AG10803 (cell line): ENCODE data around the gene VARS2.
"Not testable (repeated sequence)": the region's sequence is repeated elsewhere in the genome, so short reads cannot be mapped to it uniquely, and the experiment has no call there.

Experiments
- DNase-seq: peaks from one replicate; pipeline ENCODE4 v3.0.0; 2010; ENCODE audit warnings: low read depth
- H3K4me3 ChIP-seq: 2 replicates; pipeline ENCODE4 v1.5.1; 2011; ENCODE audit warnings: mild to moderate bottlenecking, low read length, control low read depth
- TF ChIP-seq, protein P1 (sequence below): conservative IDR thresholded peaks from 2 replicates; pipeline ENCODE4 v1.5.1; 2011; ENCODE audit warnings: mild to moderate bottlenecking, low read length, control low read depth, inconsistent platforms

The VARS2 gene

DNA sequence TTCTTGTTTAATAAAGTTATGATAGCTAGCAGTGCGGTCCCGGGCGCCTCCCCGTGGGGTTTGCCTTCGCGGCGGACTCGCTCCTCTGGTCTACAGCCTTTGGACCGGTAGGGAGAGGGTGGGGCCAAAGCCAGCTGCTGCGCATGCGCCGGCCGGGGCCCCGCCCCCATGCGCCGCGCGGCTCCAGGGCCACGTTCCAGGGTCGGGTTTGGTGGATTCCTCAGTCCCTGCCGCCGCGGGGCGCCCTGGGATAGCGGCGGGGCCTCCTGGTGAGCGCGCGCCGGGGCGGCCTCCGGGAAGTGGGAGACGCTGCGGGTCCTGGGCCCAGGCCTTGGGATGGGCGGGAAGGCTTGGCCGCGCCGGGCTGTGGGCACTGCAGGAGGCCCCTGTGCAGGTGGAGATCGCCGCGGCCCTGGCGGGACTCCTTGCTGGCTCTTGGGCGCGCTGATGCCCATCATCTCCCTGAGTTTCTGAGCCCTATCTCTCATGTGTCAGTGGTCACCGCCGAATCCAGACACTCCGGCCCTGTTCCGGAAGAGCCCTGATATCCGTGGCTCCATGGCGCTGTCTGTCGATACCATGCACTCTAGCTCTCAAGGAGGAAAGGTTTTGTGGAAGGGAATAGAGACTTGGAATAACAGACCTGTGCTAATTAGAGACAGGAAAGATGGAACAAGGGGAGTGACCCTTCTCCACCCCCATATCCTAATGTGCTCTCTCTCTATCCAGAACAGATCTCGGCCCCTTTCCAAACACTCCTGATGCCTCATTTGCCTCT lies at the start of gene VARS2:
Gene VARS2, plus strand, starts transcription at position 163 of the 778 bp plus-strand sequence. Its CDS starts 599 bp downstream, at position 762.
- TF ChIP-seq, protein P1, sequence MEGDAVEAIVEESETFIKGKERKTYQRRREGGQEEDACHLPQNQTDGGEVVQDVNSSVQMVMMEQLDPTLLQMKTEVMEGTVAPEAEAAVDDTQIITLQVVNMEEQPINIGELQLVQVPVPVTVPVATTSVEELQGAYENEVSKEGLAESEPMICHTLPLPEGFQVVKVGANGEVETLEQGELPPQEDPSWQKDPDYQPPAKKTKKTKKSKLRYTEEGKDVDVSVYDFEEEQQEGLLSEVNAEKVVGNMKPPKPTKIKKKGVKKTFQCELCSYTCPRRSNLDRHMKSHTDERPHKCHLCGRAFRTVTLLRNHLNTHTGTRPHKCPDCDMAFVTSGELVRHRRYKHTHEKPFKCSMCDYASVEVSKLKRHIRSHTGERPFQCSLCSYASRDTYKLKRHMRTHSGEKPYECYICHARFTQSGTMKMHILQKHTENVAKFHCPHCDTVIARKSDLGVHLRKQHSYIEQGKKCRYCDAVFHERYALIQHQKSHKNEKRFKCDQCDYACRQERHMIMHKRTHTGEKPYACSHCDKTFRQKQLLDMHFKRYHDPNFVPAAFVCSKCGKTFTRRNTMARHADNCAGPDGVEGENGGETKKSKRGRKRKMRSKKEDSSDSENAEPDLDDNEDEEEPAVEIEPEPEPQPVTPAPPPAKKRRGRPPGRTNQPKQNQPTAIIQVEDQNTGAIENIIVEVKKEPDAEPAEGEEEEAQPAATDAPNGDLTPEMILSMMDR, result peak; percentile 30; the same call in 1 of the 2 replicates
- peak within 1 kb of the TSS; percentile 67 for H3K4me3 ChIP-seq
- peak; percentile 88 for DNase-seq

DNA sequence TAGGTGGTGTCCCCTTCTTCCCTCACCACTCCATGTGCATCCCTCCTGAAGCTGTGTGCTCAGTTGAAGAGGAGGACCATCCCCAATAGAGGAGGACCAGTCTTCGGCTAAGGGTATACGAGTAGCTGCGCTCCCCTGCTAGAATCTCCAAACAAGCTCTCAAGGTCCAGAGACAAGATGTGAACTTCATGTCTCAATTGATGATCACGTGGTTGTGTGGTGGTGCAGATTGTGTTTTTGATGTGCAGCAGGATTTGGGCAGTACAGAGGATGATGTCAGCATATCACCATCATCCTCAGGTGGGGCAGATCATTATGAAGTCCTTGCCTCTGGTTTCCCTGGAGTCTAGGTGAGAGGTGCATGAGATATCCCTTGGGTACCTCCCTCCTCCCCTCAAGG lies 49.7 kb upstream of the VARS2 start:
- TF ChIP-seq, protein P1, result no peak
- no peak overlapping the region for H3K4me3 ChIP-seq
- DNase-seq, result no peak

DNA sequence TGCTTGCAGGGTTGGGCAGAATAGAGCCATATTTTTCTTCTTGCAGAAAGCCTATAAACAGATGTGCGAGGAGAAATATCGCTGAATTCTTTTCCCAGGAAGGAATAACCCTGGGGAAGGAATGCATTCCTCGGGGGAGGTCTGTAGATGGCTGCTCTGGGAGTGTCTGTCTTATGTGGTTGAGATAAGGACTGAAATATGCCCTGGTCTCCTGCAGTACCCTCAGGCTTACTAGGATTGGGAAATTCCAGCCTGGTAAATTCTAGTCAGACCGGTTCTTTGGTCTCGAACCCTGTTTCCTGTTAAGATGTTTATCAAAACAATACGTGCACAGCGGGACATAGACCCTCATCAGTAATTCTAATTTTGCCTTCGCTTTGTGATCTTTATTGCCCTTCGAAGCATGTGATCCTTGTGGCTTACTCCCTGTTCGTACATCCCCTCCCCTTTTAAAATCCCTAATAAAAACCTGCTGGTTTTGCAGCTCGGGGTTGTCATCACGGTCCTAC lies 44.7 kb upstream of the VARS2 start:
- not testable (repeated sequence) for DNase-seq, H3K4me3 ChIP-seq

DNA sequence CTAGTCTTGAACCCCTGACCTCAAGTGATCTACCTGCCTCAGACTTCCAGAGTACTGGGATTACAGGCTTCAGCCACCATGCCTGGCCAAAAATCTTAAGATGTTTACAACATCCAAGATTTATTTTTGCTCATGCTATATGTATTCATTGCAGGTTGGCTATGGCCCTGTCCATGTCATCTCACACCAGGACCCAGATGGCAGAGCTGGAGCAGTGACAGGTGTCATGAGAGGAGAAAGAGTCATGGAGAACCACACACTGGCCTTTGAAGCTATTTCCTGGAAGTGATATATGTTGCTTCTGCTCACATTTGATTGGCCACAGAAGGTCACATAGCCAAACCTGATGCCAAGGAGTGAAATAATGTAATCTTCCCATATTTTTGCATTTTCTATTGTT lies 43.5 kb upstream of the VARS2 start:
- no peak overlapping the region for H3K4me3 ChIP-seq
- DNase-seq, result no peak
- TF ChIP-seq, protein P1, result no peak

DNA sequence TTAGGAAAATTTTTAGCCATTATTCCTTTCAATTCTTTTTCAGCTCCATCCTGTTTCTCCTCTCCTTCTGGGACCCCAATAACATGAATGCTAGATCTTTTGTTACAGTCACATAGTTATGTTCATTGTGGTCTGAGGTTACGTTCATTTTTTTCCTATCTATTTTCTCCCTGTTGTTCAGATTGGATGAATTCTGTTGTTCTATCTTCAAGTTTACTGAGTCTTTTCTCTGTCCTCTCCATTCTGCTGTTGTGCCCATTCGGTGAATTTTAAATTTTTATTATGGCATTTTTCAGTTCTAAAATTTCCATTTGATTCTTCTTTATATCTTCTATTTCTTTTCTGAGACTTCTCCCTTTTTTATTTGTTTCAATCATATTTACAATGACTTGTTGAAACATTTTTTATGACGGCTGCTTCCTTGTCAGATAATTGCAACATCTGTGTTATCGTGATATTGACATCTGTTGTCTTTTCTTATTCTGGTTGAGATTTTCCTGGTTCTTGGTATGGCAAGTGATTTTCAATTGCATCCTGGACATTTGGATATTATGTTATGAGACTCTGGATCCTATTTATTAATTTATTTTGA lies 42.4 kb upstream of the VARS2 start:
- TF ChIP-seq, protein P1, result no peak
- no peak overlapping the region for H3K4me3 ChIP-seq
- DNase-seq, result no peak

DNA sequence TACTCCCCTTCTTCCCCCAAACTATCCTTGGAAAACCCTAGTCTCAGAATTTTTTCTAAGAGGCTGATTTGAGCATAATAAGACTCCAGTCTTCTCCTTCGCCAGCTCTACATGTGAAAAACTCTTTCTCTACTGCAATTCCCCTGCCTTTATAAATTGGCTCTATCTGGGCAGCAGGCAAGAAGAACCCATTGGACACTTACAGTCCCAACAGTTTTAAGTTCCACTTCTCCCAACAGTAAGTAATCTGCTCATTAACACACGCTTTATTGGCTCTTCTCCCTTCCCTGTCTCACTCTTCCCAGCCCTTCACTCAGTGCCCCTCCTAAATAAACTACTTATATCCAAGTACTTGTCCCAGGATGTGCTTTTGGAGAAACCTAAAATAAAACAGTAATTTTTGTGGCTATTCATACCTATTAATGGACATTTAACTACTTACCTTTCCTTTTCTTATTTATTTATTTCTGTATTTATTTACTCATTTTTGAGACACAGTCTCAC lies 40.8 kb upstream of the VARS2 start:
- no peak overlapping the region for H3K4me3 ChIP-seq
- TF ChIP-seq, protein P1, result no peak
- DNase-seq, result no peak

DNA sequence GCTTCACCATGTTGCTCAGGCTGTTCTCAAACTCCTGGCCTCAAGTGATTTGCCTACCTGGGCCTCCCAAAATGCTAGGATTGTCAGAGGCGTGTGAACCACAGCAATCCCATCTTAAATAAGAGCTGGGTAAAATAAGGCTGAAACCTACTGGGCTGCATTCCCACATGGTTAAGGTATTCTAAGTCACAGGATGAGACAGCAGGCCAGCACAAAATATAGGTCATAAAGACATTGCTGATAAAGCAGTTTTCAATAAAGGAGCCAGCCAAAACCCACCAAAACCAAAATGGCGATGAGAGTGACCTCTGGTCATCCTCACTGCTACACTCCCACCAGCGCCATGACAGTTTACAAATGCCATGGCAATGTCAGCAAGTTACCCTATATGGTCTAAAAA lies 40.2 kb upstream of the VARS2 start:
- DNase-seq, H3K4me3 ChIP-seq: not testable (repeated sequence)
